IPS-NIHi7 (cell line): Measurements from ENCODE around the gene CDK4.

ENCODE experiments used
- DNase-seq: peaks from one replicate; pipeline ENCODE4 v3.0.0; 2012; ENCODE audit warnings: mixed read lengths; ENCODE audit errors: extremely low spot score

CDK4 gene

DNA sequence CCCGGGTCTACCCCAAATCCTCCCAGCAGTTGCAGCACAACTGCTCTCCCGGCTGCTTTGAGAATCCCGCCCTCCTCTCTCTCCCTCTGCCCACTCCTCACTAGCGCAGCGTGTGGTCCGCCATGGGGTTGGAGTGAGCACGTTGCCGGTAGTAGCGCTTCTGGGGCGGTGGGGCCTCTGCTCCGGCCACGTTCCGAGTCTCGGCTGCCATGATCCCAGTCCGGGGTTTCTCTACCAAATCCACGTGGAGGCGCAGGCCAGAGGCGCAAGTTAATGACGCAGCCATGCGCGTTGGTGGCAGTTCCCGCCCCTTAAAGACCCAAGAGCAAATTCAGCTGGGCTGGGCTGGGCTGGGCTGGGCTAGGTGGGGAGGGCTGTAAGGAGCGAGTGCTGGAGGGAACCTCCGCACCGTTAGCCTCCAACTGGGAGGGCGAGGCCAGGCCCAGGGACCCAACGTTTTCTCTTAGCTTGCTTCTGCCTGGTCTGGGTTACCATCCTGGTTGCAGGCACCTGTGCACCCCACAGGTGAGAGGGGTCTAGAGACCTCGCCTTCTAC, 19.8 kb upstream of the CDK4 start, which contains the start of gene METTL1:
Gene METTL1 (minus strand): TSS at position 233 of the 556 bp plus-strand sequence. CDS start 22 bp downstream, at position 211.
- DNase-seq = peak; percentile 94

DNA sequence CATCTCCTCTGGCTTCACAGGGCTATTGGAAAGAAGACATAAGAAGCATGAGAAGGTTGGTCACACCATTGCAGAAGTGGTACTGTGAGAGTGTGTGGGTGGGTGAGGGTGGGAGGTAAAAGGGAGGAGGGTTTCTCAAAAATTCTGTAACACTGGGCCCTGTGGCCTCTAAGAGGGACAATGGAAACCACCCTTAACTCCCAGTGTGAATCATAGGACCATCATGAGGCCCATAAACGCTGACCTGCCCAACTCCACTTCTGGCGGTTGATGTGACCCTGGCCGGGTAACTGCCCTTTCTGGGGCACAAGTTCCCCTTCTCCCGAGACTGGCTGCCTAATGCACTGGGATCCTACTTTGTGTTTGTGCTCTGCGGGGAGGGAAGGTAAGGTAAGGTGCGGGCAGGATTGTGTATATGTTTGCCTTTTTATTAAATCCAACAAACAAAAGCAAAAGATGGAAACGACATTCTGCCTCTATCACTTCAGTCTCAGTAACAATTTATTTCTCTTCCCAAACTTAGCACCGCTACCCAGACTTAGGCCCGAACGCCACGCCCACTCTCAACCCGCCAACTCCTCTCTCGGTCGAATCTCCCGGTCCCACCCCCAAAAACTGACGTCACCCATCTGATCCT, 19.2 kb upstream of the CDK4 start:
- peak; percentile 91 for DNase-seq

DNA sequence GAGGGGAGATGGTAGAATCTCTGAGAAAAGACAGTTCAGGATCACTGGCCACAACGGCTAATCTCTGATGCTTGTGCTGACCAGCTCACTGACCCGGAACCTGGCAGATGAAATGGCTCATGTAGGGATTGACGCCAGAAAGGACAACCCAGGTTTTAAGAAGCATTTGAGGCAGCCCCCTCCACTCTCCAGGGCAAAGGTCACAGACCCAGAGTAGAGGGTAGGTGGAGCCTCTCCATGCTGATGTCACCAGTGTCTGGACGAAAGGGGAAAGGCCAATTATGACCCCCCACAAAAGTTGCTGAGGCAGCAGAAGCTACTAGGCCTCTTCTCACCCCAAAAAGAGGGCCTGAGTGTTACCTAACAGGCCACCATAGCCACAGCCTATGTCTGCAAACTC, 18.6 kb upstream of the CDK4 start:
- no peak for DNase-seq

DNA sequence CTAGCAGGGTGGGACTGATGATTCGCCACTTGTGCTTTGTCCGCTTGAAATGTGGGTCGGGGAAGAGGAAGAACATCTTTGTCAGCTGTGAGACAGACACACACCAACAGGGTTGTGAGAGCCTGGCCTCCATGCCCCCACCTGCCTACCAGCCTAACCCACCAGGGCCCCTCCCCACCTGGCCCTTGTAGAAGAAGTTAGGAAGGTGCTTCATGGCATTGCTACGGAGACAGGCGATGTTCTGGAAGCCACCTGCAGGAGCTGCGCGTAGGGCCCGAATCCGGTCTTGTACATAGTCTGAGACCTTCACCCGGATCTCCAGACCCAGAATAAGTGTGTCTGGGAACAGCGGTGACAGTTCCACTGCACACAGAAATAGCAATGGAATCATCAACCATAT, 17.5 kb upstream of the CDK4 start:
- DNase-seq = no peak

DNA sequence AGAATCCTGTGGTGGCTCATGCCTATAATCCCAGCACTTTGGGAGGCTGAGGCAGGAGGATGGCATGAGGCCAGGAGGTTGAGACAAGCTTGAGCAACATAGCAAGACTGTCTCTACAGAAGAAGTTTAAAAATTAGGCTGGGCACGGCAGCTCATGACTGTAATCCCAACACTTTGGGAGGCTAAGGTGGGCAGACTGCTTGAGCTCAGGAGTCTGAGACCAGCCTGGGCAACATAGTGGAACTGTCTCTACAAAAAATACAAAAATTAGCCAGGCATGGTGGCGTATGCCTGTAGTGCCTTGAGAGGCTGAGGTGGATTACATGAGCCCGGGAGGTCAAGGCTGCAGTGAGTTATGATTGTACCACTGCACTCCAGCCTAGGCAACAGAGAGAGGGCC, 15.8 kb upstream of the CDK4 start:
- no peak for DNase-seq

DNA sequence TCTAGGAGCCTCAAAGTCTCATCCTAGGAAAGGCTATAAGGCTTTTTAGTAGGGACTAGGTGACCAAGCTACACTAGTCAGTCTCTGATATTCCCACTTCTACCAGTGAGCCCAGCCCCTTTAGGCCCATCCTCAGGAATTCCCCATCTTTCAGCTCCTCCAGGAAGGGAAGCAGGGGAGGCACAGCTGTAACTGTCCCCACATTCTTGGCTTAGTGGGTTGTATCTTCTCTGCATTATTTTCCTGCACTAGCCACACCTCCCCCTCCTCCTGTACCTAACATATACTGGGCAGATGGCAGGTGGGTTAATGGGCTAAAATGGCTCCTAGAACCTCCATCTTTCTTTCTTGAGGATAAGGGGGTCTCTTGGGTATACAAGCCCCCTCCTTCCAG, 15.2 kb upstream of the CDK4 start:
- no peak for DNase-seq

DNA sequence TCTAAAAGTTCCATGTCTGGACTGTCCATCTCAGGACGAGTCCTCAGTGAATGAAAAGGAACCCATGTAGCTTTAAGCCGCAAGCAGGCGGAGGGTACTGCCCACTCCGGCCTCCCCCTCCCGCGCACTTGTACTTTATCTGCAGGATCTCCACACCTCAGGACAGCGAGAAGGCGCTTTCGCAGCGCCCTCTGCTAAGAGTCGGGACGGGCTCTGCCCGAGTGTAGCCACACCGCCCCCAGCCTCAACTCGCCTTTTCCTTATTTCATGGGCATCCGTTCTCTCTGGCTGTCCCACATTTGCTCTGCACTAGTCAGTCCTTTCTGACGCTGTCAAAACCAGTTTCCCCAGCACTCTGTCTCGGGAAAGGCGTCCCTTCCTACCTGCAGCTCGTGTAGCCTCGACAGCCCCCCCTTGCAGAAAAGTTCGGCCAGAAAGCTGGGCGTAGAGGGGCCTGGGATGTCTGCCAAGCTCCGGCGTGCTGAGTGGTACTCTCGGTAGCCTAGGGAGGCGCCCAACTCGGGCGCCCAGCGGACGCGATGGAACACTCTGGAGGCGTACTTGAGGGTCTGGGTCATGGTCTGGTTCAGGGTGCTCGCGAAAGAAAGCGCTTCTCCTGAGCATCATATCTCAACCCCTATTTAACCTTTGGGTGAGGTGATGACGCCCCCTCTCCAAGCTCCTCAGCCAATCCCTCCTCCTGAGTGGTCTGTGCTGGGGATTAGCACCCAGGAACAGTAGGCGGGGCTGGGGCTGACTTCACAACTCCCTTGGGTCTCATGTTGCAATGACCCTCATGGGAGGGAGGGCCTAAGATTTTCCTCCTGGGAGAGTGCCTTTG, 14.6 kb upstream of the CDK4 start, which contains the start of gene CYP27B1:
Gene CYP27B1 (minus strand): TSS at position 615 of the 841 bp plus-strand sequence. CDS start 37 bp downstream, at position 578.
- DNase-seq = peak; percentile 55

DNA sequence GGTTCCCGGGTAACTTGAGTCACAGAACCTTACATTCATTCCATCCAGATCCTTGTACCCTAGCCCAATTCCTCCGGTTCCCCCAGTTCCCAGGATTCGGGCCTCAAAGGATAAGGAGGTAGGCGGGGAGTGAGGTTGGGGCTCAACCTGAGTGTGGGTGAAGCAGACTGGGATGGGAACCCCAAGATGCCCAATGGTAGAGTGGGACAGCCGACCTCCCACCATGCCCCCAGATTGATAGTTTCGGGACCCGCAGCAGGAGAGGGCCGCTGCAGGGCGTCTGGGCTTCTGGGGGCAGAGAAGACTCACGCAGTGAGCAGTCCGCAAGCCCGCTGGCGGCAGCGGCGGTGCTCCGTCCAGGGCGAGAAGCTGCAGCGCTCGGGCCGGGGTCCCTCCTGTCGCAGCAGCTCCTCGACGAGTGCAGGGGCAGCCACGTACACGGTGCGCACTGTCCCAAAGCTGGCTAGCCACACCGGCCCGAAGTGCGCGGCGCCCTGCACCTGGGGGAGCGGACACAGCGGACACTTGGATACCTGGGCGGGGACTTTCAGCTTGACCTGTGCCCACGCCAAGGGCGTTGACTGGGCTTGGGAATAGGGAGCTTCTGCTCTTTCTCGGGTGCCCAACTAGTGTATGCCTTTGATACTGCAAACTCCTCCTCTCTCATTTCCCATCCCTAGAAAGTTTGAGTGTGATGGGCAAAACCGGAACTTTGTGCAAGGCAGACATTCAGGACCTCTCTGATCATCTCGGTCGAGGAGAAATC, 13.8 kb upstream of the CDK4 start:
- DNase-seq = no peak

DNA sequence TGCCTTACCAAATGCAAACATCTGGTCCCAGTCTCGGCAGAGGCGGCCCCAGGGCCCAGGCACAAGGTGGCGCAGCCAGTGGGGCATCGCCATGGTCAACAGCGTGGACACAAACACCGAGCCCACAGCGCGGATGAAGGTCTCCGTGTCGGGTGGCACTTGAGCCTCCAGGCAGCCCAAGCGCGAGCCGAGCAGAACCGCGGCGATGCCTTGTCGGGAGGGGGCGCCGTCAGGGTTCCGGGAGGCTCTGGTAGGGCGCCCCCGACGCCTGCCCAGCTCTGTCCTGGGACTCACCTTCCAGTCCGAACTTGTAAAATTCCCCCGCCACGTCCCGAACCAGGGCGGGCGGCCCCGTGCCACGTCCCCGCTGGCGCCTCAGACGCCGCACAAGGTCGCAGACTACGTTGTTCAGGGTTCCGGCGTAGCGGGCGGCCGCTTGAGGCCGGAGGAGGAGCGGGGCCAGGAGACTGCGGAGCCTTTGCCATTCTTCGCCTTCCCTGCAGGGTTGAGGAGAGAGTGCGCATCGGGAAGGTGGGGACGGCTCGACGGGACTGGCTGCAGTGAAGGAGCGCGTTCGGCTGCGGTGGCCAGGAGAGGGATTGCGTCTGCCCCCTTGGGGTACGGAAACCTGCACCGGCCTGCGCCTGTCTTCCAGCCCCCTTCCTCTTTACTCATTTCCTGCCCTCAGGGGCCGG, 13.0 kb upstream of the CDK4 start:
- peak; percentile 48 for DNase-seq

DNA sequence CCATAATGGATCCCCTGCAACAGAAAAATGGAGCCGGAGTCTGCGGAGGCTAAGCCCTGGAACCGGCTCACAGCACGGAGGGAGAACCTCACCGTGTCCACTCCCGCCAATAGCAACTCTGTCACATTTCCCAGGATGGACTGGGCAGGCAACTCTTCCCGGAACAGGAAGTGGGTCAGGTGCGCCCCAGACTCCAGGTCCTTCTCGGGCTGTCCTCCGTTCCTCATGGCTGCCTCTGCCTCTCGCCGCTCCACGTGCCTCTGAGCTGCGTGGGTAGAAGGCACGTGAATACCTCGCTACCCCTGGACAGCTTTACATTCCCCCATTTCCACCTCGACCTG, 12.5 kb upstream of the CDK4 start:
- DNase-seq = no peak

DNA sequence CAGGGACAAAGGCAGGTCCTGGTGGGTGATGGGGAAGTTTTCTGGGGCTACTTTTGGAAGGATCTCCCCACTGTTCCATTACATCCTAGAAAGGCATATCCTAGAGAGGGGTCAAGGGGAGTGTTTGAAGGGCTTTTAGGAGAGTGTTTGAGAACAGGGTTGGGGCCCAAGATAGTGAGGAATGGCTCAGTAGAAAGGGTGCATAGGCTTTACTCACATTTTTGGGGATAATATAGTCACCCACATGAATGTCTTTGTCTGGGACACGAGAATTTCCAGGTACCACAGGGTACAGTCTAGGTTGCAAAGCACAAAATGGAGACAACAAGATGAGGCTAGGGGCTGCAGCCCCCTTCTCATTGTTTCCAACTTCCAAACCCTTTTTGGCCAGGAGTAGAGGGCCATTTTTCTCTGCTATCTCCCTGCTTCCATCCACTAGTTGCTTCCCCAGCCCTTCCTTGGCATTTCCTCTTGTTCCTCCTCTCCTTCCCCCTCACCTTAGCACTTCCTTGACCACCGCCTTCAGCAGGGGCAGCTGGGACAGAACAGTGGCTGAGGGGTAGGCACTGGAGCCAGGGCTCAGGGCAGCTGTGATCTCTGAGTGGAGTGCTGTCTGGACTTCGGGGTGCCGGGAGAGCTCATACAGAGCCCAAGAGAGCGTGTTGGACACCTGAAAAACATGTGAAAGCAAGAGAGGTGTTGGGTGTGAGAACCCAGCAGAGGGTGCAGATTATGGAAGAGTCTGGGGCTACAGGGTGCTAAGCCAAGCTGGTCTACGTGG, 12.0 kb upstream of the CDK4 start:
- DNase-seq = no peak

DNA sequence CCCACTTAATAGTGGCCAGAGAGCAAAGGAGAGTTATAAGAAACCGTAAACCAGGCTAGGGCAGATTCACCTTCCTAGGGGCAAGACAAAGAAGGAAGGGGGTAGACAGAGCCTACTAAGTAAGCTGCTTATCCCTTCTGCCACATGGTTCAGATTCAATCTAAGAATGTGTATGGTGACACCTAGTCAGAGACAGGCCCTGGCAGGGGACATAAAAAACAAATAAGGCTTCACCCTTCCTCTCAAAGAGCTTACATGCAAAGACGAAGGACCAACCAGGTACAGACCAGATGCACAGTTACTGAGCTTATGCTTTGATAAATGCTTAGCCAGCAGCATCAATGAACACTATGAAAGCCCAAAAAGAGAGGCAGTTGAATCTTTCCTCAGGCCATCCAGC, 10.4 kb upstream of the CDK4 start:
- no peak for DNase-seq

DNA sequence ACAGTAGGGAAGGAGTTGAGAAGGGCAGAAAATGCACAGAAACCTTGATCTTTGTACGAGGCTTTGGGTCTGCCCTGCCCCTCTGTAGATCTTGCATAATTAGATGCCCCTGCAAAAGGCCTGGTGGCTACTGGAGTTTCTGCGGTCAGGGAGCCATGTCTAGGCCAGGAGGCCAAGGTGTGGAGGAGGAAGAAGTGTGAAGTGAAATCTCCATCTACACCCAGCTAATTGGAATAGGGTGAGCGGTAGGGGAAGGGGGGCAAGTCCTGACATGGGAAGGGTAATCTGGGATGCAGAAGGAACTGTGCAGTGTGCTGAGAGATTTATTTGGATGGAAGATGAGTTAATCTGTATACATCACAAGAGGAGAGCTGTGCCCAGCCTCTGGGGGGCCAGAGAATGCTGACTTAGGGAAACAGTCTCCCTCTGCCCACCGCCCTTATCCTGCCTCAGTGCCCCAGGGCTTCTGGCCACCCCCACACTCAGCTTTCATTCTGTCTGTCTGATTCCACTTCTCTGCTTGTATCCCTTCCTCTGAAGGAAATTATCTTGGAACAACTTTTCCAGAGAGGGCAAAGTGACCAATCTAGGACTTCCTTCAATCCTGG, 9.4 kb upstream of the CDK4 start:
- DNase-seq = no peak

DNA sequence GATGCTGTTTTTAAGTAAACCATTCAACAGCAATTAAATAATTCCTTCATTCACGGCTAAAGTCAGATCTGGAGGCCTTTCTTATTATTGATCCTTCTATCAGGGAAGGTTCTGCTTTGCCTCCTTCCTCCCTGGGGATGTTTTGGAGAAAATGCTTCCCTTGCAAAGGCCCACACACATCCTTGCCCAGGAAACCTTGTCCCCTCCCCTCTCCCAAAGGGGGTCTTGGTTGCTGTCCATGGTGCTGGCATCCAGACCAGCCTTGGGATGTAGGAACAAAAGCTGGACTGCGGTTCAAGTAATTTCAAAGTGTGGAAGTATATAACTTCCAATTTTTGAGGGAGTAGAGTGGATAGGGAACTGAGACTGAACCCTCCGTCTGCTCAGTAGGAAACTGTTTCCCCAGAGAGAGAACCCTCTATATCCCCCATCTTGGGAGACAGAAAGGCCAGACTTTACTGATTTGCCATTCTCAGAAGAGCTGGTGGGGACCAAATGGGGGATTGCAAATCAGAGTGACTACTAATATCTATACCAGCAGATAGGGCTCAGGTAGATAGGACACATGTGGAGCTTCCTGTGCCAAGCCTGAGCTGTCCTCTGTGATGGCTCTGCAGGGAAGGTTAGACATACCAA, 8.4 kb upstream of the CDK4 start:
- peak; percentile 66 for DNase-seq

DNA sequence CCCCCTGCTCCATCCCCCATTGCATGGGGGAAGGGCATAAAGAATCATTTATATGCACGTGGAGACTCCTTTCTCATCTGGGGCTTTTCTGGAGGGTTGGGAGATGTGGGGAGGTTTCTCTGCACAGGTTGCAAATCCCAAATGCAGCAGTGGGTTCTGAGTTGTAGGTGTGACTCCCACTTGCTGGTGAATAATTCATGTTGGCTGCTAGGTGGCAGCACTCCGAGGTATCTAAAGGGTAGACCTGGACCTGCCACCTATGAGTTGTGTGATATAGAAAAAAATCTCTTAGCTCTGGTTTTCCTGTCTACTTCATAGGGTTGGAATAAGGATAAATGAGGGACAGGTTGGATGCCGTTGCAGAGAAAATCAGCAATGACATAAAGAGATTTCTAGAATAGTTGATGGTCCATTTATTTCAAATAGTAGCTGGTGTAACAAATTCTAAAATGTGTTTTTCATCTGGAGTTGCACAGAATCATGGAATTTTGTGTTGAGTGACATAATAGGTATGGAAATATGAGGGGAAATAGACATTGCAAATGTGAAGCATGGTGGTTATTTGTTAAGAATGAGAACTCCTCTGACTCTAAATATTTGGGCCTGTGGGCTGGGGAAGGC, 7.4 kb upstream of the CDK4 start:
- DNase-seq = peak; percentile 34

DNA sequence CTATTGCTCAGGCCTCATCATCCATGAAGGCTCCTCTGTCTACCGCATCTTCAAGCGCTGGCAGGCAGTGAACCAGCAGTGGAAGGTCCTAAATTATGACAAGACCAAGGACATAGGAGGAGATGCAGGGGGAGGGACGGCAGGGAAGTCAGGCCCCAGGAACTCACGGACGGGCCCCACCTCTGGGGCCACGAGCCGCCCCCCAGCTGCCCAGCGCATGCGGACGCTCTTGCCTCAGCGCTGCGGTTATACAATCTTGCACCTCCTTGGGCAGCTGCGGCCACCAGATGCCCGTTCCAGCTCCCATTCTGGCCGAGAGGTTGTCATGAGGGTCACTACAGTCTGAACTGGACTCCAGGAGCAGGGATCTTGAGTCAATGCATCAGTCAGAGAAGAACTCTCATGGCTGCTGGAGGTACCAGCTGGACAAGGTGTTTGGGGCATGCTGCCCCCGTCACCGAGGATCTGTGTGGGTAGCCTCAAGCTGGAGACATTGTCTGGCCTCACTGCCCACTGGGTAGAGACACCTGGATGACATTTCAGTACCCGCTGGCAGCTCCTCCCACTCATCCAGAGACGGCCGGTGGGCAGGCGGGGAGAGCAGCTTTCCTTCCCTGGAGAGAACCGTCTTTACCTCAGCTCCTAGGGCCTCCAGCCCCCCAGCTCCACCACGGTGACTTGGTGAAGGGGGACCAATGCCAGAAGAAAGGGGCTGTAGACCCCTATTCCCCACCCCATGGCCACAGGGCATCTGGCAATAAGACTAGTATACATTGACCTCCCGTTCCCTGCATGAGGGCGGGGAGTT, 6.6 kb upstream of the CDK4 start:
- DNase-seq = no peak

DNA sequence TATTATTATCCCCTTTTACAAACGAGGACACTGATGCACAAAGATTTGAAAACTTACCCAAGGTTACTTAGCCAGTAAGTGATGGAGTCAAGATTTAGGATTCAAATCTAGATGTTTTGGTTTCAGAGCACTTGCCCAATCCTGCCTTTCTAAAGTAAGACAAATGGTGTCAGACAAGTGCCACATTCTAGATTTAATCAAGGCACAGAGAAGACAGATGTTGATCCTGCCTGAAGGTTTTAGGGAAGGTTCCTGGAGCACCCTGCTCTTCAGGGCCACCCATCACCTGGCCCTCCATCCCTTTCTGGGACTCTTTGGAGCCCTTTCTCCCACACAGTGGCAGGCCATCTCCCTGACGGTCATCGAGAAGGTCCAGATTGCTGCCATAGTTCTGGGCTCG, 5.7 kb upstream of the CDK4 start:
- DNase-seq = no peak
